ENCODE data around the gene DCTD.

DCTD gene

GRCh38 chr4:182939680-182940079, 22.5 kb upstream of the DCTD start:
- TF ChIP-seq CTCF (IDR thresholded peaks at IDR 0.05; ENCODE audit: insufficient read depth, low read length, missing control alignments) = no peak
- ChIA-PET POLR2A (no interaction called here), CTCF (interaction anchor here (1.1 to 7.6 kb wide), 13 partner anchors 9 to 468 kb away, joined by 3 to 313 read pairs (median 20); no protein-coding TSS in a partner anchor)
- H3K4me3 ChIP-seq (ENCODE audit: low read depth, low read length) = no peak overlapping the region
- no peak for DNase-seq (ENCODE audit: low read depth, low spot score)

GRCh38 chr4:182938205-182938645, 21.0 kb upstream of the DCTD start:
- H3K4me3 ChIP-seq (ENCODE audit: low read depth, low read length) = no peak overlapping the region
- TF ChIP-seq CTCF (IDR thresholded peaks at IDR 0.05; ENCODE audit: insufficient read depth, low read length, missing control alignments) = peak; percentile 95
- ChIA-PET POLR2A (interaction anchor here (1.0 kb wide), 1 partner anchor 36 kb away, joined by 3 read pairs; no protein-coding TSS in a partner anchor), CTCF (interaction anchor here (0.6 to 7.6 kb wide), 60 partner anchors 7 to 505 kb away, joined by 3 to 313 read pairs (median 4); partner anchors contain the start of genes CLDN24 and WWC2)
- no peak for DNase-seq (ENCODE audit: low read depth, low spot score)

GRCh38 chr4:182937268-182938204, 20.4 kb upstream of the DCTD start:
- no peak for TF ChIP-seq CTCF (IDR thresholded peaks at IDR 0.05; ENCODE audit: insufficient read depth, low read length, missing control alignments)
- CTCF ChIA-PET = interaction anchor here (0.6 to 7.6 kb wide), 28 partner anchors 11 to 506 kb away, joined by 3 to 313 read pairs (median 4); partner anchors contain the start of gene WWC2
- no peak for DNase-seq (ENCODE audit: low read depth, low spot score)
- no peak overlapping the region for H3K4me3 ChIP-seq (ENCODE audit: low read depth, low read length)
- POLR2A ChIA-PET = interaction anchor here (1.0 kb wide), 1 partner anchor 37 kb away, joined by 3 read pairs; no protein-coding TSS in a partner anchor

GRCh38 chr4:182932651-182933050, 15.5 kb upstream of the DCTD start:
- no peak for TF ChIP-seq CTCF (IDR thresholded peaks at IDR 0.05; ENCODE audit: insufficient read depth, low read length, missing control alignments)
- no peak for DNase-seq (ENCODE audit: low read depth, low spot score)
- ChIA-PET POLR2A (no interaction called here), CTCF (interaction anchor here (0.7 to 11.5 kb wide), 3 partner anchors 141 to 475 kb away, joined by 3 to 110 read pairs (median 5); no protein-coding TSS in a partner anchor)
- H3K4me3 ChIP-seq (ENCODE audit: low read depth, low read length) = no peak overlapping the region

GRCh38 chr4:182931691-182932345, 14.6 kb upstream of the DCTD start:
- ChIA-PET POLR2A (no interaction called here), CTCF (interaction anchor here (3.0 to 11.5 kb wide), 2 partner anchors 325 to 331 kb away, joined by 17 to 110 read pairs; no protein-coding TSS in a partner anchor)
- no peak for DNase-seq (ENCODE audit: low read depth, low spot score)
- no peak for TF ChIP-seq CTCF (IDR thresholded peaks at IDR 0.05; ENCODE audit: insufficient read depth, low read length, missing control alignments)
- H3K4me3 ChIP-seq (ENCODE audit: low read depth, low read length) = no peak overlapping the region
